Activated T-helper 17 cell treated with anti-CD3 and anti-CD28 coated beads, Interleukin-2, amount 50 U/mL, for 72 hours (primary cell): Measurements from ENCODE around the gene STING1. TPM values are rescaled to one million over a fixed set of nuclear protein-coding genes. Genes with fewer than 3 reads are reported as not detected.
"Not testable (repeated sequence)": the region's sequence is repeated elsewhere in the genome, so short reads cannot be mapped to it uniquely, and the experiment has no call there.

Source experiments
- ATAC-seq: fragments of 150-1000 bp; cut with Tn5 transposase; replicated peaks from 2 replicates; pipeline ENCODE4 v1.10.0; 2021; ENCODE audit warnings: mild to moderate bottlenecking, moderate library complexity
- H3K27ac Mint-ChIP-seq: one replicate; pipeline ENCODE4 v1.8.0; 2022; ENCODE audit warnings: mixed read lengths
- H3K27me3 Mint-ChIP-seq: one replicate; pipeline ENCODE4 v1.8.0; 2022; ENCODE audit warnings: mixed read lengths
- H3K36me3 Mint-ChIP-seq: one replicate; pipeline ENCODE4 v1.8.0; 2022; ENCODE audit warnings: low read depth, mild to moderate bottlenecking, mixed read lengths
- H3K4me1 Mint-ChIP-seq: one replicate; pipeline ENCODE4 v1.8.0; 2022; ENCODE audit warnings: mixed read lengths
- H3K4me3 Mint-ChIP-seq: one replicate; pipeline ENCODE4 v1.8.0; 2022; ENCODE audit warnings: mild to moderate bottlenecking, mixed read lengths
- H3K9me3 Mint-ChIP-seq: one replicate; pipeline ENCODE4 v1.8.0; 2022; ENCODE audit warnings: mixed read lengths
- total RNA-seq, 2 donors: library from RNA; stranded (reverse); gene quantifications; one replicate each; pipeline ENCODE4 v1.2.3, GENCODE V29; 2022

The STING1 gene
- total RNA-seq, 2 donors from 2014 or later: 360 to 423 TPM

DNA sequence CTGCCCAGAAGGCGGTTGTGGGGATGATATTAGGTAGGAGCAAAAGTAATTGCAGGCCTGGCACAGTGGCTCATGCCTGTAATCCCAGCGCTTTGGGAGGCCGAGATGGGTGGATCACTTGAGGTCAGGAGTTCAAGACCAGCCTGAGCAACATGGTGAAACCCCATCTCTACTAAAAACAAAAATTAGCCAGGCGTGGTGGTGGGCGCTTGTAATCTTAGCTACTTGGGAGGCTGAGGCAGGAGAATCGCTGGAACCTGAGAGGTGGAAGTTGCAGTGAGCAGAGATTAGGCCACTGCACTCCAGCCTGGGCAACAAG, 291 bp upstream of the STING1 start:
- not testable (repeated sequence) for H3K27me3 Mint-ChIP-seq, ATAC-seq, H3K9me3 Mint-ChIP-seq
- H3K27ac Mint-ChIP-seq: peak overlapping the region; percentile 99
- H3K4me3 Mint-ChIP-seq: peak overlapping the region; percentile 95
- peaks cover 48% of the 10 kb centered on the region for H3K36me3 Mint-ChIP-seq
- H3K4me1 Mint-ChIP-seq: peaks cover 27% of the 10 kb centered on the region

DNA sequence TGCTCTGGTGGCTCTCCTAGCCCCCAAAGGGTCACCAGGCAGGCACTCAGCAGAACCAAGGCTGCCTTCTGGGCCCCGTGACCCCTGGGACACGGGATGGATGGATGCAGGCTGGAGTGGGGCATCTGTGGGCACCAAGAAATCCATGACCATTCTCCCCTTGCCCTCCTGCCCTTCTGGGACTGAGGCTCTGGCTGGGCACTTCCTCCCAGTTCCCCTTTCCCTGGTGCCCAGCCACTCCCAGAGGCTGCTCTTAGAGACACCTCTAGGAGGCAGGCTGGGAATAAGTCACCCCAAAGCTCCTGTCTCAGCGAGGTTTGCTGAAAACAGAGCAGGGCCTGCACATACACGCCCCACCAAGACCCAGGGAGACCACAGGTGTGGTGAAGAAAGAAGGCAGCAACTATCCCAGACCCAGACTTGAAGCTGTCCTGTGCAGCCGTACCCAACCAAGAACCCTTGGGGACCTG, 943 bp downstream of the STING1 start:
- H3K27me3 Mint-ChIP-seq: no peaks in the 10 kb centered on the region
- no peaks in the 10 kb centered on the region for H3K9me3 Mint-ChIP-seq
- peaks cover 60% of the 10 kb centered on the region for H3K36me3 Mint-ChIP-seq
- H3K27ac Mint-ChIP-seq: peak overlapping the region; percentile 99
- ATAC-seq: peak; percentile 33
- peaks cover 30% of the 10 kb centered on the region for H3K4me1 Mint-ChIP-seq
- peak overlapping the region; percentile 95 for H3K4me3 Mint-ChIP-seq

DNA sequence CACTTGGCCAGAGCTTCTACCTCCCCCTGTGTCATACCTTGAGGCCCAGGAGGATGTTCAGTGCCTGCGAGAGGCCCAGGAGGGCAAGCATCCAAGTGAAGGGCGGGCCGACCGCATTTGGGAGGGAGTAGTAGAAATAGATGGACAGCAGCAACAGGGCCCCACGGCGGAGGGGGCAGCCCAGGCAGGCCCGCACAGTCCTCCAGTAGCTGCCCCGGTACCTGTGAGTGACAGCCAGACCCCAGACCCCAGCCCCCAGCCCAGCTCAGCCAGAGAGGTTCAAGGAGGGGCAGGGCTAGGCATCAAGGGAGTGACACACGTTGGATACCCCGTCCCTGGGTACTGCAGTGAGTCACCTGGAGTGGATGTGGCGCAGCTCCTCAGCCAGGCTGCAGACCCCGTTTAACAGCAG, 1.4 kb downstream of the STING1 start:
- Mint-ChIP-seq H3K4me1 (peaks cover 30% of the 10 kb centered on the region), H3K9me3 (no peaks in the 10 kb centered on the region), H3K27me3 (no peaks in the 10 kb centered on the region), H3K4me3 (peak overlapping the region; percentile 95), H3K36me3 (peaks cover 65% of the 10 kb centered on the region), H3K27ac (peak overlapping the region; percentile 99)
- ATAC-seq: peak; percentile 74

DNA sequence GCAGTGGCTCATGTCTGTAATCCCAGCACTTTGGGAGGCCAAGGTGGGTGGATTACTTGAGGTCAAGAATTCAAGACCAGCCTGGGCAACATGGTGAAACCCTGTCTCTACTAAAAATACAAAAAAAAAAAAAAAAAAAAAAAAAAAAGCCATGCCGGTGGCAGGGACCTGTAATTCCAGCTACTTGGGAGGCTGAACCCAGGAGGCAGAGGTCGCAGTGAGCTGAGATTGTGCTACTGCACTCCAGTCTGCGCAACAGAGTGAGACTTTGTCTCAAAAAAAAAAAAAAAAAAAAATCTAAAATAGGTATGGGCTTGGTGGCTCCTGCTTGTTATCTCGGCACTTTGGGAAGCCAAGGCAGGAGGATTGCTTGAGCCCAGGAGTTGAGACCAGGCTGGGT, 2.8 kb downstream of the STING1 start:
- H3K4me3 Mint-ChIP-seq: peak overlapping the region; percentile 95
- H3K9me3 Mint-ChIP-seq, H3K27ac Mint-ChIP-seq, H3K27me3 Mint-ChIP-seq, ATAC-seq: not testable (repeated sequence)
- peaks cover 79% of the 10 kb centered on the region for H3K36me3 Mint-ChIP-seq
- H3K4me1 Mint-ChIP-seq: peaks cover 39% of the 10 kb centered on the region

GRCh38 chr5:139478657-139479423, 3.7 kb downstream of the STING1 start:
- peaks cover 43% of the 10 kb centered on the region for H3K4me1 Mint-ChIP-seq
- H3K27me3 Mint-ChIP-seq, ATAC-seq, H3K9me3 Mint-ChIP-seq: not testable (repeated sequence)
- peak overlapping the region; percentile 54 for H3K4me3 Mint-ChIP-seq
- H3K27ac Mint-ChIP-seq: peak overlapping the region; percentile 78
- H3K36me3 Mint-ChIP-seq: peaks cover 88% of the 10 kb centered on the region

DNA sequence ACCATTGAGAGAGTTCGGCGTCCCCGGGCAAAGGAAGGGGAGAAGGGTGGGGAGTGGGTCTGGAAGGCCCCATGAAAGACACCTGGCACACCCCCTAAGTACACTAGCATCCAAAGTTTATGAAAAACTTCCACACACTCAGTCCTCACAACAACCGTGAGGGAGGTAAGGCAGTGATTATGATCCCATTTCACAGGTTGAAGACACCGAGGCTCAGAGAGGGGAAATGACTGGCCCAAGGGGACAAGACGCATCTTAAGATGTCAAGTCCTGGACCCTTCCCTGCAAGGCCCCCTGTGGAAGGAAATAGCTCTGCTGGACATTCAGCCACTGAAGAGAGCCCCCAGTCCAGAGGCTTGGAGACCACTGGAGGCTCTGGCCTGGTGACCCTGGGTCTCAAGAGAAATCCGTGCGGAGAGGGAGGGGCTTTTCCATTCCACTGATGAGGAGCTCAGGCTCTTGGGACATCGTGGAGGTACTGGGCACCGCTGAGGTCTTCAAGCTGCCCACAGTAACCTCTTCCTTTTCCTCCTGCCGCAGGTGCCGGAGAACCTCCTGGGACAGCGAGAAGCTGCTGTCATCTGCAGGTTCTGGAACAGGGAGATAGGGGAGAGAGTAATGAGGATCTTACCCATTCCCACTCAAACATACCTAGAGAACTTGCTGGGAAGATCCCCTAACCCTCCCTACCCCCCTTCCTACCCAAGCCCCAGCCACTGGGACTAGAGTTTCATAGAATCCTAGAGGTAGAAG, 6.5 kb downstream of the STING1 start:
- Mint-ChIP-seq H3K27ac (peak overlapping the region; percentile 93), H3K4me3 (peak overlapping the region; percentile 54), H3K9me3 (no peaks in the 10 kb centered on the region), H3K36me3 (peaks cover 89% of the 10 kb centered on the region), H3K27me3 (no peaks in the 10 kb centered on the region), H3K4me1 (peaks cover 55% of the 10 kb centered on the region)
- ATAC-seq: no peak

- Mint-ChIP-seq H3K27ac (peak overlapping the region; percentile 93), H3K9me3 (no peaks in the 10 kb centered on the region), H3K4me1 (peaks cover 49% of the 10 kb centered on the region), H3K36me3 (peaks cover 80% of the 10 kb centered on the region), H3K27me3 (no peaks in the 10 kb centered on the region), H3K4me3 (peak overlapping the region; percentile 54)
- ATAC-seq: peak; percentile 61
Measured at GRCh38 chr5:139474890-139475791, 7.4 kb downstream of the STING1 start.

GRCh38 chr5:139473565-139473964, 9.0 kb downstream of the STING1 start:
- peak overlapping the region; percentile 93 for H3K27ac Mint-ChIP-seq

GRCh38 chr5:139473105-139473504, 9.5 kb downstream of the STING1 start:
- Mint-ChIP-seq H3K27me3 (no peaks in the 10 kb centered on the region), H3K27ac (peak overlapping the region; percentile 93), H3K4me1 (peaks cover 48% of the 10 kb centered on the region), H3K4me3 (peak overlapping the region; percentile 82), H3K36me3 (peaks cover 62% of the 10 kb centered on the region), H3K9me3 (no peaks in the 10 kb centered on the region)
- ATAC-seq: no peak

More at GRCh38 chr5:139473565-139473964, 9.0 kb downstream of the STING1 start:
- H3K4me3 Mint-ChIP-seq: peak overlapping the region; percentile 82
- peak; percentile 21 for ATAC-seq
- peaks cover 47% of the 10 kb centered on the region for H3K4me1 Mint-ChIP-seq
- no peaks in the 10 kb centered on the region for H3K27me3 Mint-ChIP-seq
- H3K9me3 Mint-ChIP-seq: no peaks in the 10 kb centered on the region
- peaks cover 67% of the 10 kb centered on the region for H3K36me3 Mint-ChIP-seq

GRCh38 chr5:139472386-139473030, 10.1 kb downstream of the STING1 start:
- H3K36me3 Mint-ChIP-seq: peaks cover 56% of the 10 kb centered on the region
- no peaks in the 10 kb centered on the region for H3K9me3 Mint-ChIP-seq
- H3K27ac Mint-ChIP-seq: peak overlapping the region; percentile 93
- H3K4me1 Mint-ChIP-seq: peaks cover 42% of the 10 kb centered on the region
- no peak for ATAC-seq
- peak overlapping the region; percentile 82 for H3K4me3 Mint-ChIP-seq
- H3K27me3 Mint-ChIP-seq: no peaks in the 10 kb centered on the region

DNA sequence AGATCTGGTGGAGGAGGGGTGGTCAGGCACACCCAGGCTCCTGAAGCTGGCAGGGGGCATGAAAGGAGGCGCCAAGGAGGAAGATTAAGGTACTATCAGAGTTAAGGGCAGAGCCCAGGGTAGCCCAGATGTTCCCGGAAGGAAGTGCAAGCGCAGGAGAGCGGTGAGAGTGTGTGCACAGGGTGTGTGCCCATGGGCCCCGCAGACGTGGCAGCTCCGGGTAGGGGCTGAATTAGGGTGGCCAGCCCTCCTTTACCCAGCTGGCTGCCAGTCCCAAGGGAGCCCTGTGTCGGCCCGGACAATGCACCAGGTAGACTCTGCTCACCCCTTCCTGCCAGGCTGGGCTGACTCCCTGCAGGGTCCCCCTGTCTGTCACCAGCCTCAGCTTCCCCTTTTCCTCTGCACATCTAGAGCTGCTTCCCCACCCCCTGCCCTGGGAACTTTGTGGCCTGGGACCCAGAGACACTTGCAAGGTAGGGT, 11.7 kb downstream of the STING1 start, which contains the start of gene SMIM33:
Gene SMIM33 (plus strand): TSS at position 184 of the 480 bp plus-strand sequence. CDS start 118 bp downstream, at position 302.
- peaks cover 42% of the 10 kb centered on the region for H3K4me1 Mint-ChIP-seq
- H3K27ac Mint-ChIP-seq: peak within 1 kb of the TSS; percentile 93
- no peaks in the 10 kb centered on the region for H3K27me3 Mint-ChIP-seq

DNA sequence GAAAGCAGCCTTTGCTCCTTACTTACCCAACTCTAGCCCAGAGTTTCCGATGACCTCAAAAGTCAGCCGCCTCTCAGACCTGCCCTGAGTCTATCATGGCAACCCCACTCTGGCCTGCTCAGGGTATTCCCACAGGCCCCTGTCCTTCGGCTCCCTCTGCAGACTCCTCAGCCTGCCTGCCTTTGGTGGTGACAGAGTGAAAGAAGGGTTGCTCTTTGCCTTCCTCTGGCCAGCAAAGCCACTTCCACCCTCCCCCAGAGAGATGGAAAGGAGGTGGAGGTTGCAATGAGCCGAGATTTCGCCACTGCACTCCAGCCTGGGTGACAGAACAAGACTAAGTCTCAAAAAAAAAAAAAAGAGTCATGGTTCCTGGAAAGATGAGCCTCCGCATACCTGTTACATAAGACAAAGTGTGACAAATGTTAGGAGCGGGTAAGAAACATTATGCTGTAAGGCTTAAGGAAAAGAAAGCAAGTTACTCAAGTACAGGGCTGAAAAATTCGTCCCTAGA, 14.1 kb downstream of the STING1 start:
- Mint-ChIP-seq H3K4me3 (peak overlapping the region; percentile 82), H3K27me3 (no peaks in the 10 kb centered on the region), H3K9me3 (no peaks in the 10 kb centered on the region), H3K4me1 (peaks cover 26% of the 10 kb centered on the region), H3K27ac (peak overlapping the region; percentile 76), H3K36me3 (peaks cover 16% of the 10 kb centered on the region)
- ATAC-seq: peak; percentile 64

More for the DNA sequence above, 11.7 kb downstream of the STING1 start, which contains the start of gene SMIM33:
- peaks cover 40% of the 10 kb centered on the region for H3K36me3 Mint-ChIP-seq
- no peaks in the 10 kb centered on the region for H3K9me3 Mint-ChIP-seq
- peak within 1 kb of the TSS; percentile 82 for H3K4me3 Mint-ChIP-seq
- peak; percentile 55 for ATAC-seq

DNA sequence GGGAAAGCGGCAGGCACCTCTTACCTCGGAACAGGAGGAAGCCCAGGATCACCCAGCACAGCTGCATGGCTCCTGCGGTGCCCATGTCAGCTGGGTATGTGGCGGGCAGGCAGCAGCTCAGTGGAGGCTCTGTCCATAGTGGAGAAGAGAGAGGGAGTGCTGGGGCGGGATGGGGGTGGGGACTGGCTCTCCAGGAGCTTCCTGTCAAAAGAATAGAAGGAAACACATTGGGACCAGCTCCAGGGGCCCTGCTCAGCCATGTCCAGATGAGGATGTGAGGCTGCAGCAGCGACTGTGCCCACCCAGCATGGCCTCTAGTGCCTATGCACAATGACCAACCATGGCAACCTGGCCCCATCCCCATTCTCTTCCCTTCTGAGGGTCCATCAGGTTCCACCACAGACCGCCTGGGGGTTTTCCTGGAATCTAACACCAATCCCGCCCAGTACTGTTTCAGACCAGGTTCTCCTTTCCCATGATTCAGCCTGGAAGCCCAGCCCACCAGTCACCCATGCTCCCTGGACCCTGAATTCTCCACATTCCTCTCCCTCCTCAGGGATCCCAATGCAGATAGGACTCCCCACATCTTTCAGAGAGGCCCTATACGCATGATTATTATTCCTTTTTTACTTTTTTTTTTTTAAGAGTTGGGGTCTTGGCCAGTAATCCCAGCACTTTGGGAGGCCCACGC, 19.8 kb downstream of the STING1 start, which contains the start of gene ECSCR:
Gene ECSCR (minus strand): TSS at position 158 of the 691 bp plus-strand sequence. CDS start 73 bp downstream, at position 85.
- Mint-ChIP-seq H3K4me1 (peaks cover 21% of the 10 kb centered on the region), H3K36me3 (peaks cover 5% of the 10 kb centered on the region), H3K27me3 (no peaks in the 10 kb centered on the region), H3K9me3 (no peaks in the 10 kb centered on the region), H3K27ac (peak within 1 kb of the TSS; percentile 96), H3K4me3 (no peak within 1 kb of the TSS)
- no peak for ATAC-seq
